HG02885 (cell line): ENCODE results near the gene SH3TC1.

Source experiments
- ATAC-seq: cut with Tn5 transposase; IDR thresholded peaks from one replicate; pipeline ENCODE4 v1.9.1; 2021; ENCODE audit warnings: mild to moderate bottlenecking; ENCODE audit not compliant: unreplicated experiment, poor library complexity

The SH3TC1 gene

DNA sequence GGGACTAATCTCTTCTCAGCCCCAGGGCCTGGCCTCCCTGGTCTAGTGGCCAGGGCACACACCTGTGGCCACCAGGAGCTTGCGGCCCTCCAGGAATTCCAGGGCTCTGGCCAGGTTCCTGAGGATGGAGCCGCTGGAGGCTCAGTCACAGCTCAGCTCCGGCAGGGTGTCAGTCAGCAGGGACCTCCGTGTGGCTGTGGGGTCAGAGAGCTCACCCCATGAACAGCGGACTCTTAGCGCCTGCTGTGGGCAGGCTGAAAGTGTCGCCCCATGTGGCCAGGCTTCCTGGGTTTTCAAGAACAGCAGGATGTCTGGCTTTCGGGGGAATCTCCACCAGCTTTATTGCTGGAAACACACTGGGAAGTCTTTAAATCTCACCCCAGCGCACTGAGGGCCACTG is 19.3 kb upstream of the SH3TC1 start:
- ATAC-seq, result no peak

DNA sequence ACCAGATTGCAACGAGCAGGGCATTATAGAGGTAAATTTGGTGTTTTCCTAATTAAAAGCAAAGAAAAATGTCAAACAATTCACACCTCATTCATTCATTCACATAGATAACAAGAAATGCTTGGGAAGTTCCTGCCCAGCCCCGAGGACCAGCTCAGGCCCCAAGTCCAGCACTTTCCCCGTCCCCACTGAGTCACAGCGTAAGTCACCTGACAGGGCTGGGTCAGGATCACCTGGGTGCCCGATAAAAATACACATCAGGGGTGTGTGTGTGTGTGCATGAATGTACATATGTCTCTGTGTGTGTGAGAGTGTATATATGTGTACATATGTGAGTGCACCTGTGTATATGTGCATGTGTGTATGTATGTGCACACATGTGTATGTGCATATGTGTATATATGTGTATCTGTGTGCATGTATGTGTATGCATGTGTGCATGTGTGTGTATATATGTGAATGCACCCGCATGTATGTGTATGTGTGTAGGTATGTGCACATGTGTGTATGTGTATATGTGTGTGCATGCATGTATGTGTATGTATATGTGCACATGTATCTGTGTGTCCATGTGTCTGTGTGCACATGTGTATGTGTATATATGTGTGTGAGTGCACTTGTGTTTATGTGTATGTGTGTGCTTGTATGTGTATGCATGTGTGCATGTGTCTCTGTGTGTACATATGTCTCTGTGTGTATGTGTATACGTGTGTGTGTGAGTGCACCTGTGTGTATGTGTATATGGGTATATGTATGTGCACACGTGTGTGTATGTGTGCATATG is 18.6 kb upstream of the SH3TC1 start:
- ATAC-seq, result no peak

DNA sequence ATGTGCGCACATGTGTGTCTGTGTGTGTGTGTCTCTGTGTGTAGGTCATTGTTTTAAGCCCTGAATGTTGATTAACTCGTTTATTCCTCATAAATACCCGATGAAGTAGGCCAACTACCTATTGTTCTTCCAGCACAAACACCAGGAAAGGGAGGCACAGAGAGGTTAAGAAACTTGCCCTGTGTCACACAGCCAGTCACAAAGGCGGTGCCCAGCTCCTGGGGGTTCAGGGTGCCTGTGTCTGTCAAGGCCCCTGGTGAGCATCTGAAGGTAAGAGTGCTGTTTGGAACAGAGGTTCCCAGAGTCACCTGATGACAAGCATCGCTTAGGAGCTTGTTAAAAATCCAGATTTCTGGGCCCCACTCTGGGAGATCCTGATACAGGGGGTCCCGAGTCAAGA is 18.0 kb upstream of the SH3TC1 start:
- ATAC-seq, result no peak

DNA sequence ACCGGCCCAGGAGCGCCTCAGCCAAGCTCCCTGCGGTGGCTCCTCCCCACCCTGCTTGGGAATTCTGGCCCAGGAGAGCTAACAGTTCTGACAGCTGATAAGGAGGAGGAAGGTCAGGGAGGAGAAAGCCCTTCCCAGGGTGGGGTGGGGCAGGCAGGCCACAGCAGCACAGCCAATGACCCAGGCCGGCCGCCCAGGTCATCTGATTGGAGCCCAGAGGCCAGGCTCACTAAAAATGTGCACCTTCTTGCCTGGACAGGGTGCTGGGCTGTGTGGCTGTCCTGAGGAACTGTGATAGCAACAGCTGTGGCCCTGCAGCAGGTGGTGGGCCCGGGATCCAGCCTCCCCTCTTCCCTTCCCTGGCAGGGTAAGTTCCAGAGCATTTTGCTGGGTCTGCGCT is 17.2 kb upstream of the SH3TC1 start:
- no peak for ATAC-seq

DNA sequence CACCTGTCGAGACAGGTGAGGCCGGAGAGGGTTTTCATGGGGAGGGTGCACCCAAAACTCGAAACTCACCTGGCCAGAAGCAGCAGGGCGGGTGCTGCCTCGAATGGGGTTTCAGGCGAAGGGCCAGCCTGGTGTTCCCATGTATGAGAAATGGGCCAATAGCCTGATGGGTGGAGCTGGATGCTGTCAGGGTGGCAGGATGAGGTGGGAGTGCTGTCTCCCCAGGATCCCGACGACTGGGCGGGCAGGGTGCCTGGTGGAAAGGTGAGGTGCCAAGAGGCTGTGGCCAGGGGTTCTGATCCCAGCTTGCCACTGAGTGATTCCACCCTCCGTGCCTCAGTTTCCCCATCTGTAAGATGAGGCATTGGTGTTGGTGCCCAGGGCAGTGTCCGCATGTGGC is 16.8 kb upstream of the SH3TC1 start:
- no peak for ATAC-seq

DNA sequence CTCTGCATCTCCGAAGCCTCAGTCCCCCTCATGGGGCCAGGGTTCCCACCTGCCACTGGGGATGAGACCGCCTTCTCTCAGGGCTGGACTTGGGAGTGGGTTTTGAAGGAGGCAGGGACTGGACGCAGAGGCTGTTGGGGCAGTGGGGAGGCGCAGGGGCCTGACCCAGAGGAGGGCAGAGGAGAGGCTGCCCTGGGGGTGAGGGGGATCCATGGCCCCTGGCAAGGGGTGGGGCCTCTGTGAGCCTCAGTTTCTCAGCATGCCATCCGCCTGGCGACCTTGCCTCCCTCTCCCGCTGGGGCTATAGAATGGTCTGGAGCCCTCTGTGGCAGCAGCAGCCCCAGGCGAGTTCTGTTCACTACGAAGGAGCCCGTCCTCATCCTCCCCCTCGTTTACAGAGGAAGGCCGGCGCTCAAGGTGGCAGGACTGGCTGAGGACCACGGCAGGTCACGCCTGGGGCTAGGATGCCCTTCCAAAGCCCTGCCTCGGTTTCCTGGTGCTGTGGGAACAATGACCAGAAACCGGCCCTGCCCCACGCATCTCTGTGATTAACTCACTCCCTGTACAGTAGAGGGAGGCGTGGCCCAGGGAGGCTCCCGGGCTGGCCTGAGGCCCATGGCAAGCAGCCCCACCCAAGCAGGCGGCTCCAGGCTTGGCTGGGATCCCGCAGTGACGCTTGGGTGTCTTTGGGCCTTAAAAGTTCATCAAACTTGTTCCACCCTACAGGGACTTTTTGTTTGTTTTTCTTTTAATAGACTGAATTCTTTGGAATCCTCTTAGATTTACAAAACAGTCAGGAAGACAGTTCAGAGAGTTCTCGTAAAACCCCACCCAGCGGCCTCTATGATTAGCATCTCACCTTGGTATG is 16.0 kb upstream of the SH3TC1 start:
- ATAC-seq, result no peak

DNA sequence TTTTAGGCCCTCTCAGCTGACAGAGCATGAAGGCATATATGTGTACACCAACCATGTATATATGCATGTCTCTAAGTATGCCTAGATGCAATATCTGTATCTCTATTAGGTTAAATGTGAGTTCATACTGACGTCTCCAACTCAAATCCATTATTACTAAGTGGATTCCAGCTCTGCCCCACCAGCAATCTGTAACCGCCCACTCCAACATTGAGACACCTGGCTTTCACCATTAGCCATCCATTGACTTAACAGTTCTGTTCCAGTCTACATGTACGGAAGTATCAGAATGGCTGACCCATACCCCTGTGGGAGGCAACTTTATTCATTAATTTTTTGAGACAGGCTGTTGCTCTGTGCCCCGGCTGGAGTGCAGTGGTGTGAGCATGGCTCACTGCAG is 15.0 kb upstream of the SH3TC1 start:
- no peak for ATAC-seq

DNA sequence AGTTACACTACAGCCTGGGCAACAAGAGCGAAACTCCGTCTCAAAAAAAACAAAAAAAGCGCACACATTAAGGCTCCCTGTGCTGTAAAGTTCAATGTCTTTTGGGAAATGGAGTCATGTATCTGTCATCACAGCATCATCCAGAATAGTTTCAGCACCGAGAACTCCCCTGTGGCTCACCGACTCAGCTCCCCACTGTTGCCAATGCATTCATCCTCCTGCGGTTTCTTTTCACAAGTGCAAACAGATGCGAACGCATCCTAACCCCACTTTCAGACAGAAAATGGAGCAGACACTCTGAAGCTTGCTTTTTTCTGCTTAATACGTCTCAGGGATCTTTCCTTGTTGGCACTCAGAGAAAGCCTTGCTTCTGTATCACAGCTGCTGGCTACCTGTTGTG is 13.8 kb upstream of the SH3TC1 start:
- ATAC-seq, result no peak

DNA sequence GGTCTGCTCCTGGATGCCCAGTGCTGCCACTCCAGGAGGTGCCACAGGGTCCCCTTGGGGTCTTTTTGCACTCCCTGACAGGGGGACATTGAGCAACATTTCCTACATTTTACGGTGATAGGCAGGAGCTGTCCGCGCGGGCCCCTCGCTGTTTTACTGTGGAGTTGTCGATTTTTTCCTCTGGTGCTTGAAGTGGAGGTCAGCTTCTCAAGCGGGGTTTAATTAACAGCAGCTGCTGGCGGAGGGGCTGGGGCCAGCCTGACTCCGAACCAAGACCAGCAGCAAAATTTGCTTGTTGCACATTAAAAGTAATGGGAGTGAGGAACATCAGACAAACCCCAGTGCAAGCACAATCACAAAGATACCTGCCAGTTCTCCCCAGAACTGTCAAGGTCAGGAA is 13.2 kb upstream of the SH3TC1 start:
- ATAC-seq, result no peak

DNA sequence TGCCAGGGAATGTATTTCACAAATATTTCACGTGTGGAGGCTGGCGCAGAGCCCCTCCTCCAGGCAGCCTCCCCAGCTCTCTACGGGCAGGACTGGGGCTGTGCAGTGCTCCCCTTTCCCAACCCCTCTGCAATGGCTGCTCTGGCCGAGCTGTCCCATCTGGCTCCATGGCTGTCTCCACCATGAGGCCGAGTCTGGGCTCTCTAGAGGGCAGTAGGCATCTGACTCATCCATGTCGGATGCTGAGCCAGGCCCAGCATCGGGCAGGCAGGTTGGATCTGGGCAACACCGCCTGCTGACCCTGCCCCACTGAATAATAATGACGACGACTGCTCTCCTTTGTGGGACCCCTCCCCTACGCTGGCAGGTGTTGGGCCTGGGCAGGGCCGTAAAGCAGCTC is 11.0 kb upstream of the SH3TC1 start:
- no peak for ATAC-seq

DNA sequence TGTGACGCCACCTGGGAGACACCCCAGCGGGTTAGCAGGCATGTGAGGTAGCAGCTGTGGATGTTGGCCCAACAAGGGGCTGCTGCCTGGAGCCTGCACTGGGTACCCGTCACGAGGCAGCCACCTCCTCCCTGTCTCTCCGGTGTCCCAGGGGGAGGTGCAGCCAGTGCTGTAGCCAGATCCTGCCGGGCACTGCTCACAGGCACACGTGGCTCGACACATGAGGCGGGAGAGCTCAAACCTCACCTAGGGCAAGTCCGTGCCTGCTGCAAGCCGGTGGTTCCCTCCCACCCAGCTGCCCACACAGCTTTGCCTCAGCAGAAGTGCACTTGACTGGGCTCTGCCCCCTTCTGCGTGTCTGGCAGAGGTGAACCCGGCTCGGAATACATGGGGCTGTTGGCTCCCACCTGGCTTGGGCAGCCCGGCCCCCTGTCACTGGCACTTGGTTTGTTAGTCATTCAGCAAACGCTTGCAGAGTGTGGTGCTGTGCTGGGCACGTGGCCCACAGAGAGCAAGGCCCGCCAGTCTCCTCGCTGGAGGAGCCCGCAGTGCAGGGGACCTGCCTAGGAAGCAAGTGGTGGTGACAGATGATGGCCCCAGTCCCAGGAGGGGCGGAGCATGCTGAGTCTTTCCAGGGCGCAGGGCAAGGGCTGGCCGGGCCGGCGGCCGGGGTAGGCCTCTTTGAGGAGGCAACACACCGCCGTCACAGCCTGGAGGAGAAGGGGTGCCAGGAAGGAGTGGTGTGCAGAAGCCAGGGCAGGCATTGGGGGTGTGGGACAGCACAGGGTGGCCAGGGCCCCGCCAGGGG is 10.1 kb upstream of the SH3TC1 start:
- ATAC-seq, result no peak

DNA sequence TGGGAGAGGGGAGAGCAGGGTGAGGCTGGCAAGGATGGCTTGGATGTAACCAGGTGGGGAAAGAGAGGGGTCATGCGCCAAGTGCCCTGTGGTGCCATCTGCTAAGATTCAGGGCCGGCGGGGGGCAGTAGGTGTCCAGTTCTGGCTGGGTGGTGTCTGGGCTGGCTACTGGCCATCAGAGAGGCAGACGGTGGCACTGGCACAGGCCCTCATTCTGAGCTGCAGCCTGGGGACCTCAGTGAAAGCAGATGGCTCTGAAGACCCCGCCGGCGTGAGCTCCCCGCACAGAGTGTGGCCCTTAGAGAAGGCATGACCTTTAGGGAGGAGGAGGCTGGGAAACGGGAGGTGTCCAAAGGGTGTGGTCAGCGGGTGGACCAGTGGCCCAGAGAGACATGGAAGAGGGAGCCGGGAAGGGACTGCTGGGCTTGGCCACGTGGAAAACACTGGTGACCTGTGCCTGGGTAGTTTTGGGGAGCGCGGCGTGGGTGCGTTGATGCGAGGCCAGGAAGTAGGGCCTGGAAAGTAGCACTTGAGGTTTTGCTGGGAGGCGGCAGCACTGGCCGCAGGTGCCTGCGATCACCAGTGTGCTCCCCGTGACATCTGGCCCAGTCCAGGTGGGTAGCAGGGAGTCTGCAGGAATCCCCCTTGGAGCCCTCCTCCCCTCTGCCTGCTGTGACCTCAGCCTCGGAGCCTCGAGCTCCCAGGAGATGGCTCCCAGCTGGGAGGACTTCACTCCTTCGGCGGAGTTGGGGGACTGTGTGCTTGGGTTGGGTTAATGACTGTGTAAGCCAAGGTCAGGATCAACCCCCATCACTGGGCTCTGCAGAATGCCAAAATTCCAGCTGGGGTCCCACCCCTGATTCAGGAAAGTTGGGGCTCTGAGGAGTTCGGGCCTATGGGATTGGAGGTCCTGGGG is 9.3 kb upstream of the SH3TC1 start:
- no peak for ATAC-seq

DNA sequence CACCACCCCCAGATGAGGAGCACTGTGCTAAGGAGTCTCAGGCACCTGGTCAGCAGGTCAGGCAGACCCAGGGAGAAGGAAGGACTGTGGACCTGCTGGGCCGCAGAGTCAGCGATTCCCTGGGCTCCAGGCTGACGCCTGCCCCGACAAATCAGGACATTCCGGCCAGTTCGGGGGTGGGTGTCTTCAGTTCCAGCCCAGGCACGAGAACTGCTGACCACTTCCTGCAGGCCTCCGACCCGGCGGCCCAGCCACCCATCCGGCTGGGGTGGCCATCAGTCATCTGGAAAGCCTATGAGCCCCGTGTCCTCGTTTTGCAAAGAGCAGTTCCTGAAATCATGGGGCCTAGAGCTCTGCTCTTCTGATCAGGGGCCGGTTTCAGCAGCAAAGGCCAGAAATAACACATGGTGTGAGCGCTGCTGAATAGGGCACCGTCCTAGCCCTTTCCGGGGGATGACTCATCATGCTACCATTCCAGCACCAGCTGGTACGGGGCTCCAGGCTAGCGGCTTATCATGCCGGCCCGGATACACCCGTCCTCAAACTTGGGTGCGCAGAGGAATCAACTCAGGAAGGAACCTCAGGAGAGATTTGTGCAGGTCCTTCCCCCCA is 7.8 kb upstream of the SH3TC1 start:
- peak; percentile 47 for ATAC-seq

DNA sequence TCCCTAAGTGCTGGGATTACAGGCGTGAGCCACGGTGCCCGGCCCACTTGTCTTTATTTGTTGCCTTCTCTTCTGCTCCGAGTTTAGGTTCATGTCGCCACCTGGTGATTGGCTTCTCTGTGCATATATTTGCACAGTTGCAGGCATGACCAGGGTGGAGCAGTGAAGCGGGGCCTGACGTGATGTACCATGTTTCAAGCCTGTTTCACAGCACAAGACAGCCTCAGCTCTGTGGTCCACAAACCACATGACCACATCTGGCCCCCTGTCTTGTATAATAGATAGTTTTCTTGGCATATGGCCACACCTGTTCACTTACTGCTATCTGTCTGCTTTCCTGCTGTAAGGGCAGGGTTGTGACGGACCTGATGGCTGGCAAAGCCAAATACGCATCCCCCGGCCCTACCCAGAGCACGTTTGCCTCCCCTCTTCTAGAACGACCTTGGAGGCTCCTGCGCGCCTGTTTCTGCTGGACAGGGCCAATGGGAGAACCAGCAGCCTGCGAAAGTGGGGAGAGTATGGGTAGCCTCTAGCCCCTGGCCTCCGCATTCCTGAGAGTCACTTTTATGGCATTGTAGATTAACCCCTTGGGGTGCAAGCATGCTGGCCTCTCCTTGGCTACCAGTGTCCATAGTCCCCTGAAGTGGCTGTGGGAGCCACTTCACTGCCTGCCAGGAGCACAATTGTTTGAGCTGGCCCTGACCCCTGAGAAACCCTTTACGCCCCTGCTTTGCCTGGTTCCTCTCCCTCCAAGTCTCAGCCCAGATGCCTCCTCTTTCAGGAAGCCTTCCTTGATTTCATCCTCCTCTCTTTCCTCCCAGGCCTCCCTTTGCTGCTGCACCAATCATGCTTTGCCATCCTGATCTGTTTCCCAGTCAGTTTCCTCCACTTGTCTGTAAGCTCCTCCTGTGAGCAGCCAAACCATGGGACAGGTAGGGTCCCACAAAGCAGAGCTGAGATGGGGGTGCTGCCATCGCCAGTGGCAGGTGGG is 6.0 kb upstream of the SH3TC1 start:
- ATAC-seq, result peak; percentile 83

DNA sequence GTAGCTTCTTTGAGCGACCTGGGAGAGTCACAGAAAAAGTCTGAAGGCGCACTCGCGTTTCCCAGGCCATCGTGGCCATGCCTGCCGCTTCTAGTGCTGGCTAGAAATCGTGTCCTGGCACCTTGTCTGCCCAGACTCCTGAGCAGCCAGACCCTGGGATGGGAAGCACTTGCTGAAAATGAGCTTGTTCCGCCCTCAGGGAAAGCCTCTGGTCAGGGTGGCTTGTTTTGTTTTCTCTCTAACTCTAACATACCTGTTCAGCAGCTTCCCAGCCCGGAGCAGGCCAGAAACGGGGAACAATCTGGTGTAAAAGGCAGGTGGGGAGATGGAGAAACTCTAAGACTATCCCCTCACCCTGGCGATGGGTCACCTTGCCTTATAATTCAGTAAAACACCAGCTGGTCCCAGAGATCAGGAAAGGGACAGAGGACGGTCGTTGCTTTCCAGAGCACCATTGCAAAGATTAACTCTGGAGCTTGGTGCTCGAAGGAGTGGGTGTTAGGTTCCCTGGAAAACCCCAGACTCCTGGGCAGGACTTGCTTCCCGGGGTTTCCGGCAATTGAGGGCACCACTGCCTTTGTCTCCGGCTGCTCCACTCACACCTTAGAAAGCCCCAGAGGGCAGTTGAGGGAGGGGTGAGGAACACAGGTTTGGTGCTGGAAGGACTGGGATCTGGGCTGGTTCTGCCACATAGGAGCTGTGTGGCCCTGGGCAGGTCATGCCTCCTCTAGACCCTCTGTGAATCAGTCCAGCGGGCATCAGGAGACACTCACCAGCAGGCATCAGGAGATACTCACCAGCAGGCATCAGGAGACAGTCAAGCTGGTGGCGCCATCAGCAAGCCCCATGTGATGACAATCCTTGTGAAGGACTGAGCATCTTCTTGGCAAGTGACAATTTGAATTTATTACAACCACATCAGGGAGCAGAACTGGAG is 4.5 kb upstream of the SH3TC1 start:
- no peak for ATAC-seq

DNA sequence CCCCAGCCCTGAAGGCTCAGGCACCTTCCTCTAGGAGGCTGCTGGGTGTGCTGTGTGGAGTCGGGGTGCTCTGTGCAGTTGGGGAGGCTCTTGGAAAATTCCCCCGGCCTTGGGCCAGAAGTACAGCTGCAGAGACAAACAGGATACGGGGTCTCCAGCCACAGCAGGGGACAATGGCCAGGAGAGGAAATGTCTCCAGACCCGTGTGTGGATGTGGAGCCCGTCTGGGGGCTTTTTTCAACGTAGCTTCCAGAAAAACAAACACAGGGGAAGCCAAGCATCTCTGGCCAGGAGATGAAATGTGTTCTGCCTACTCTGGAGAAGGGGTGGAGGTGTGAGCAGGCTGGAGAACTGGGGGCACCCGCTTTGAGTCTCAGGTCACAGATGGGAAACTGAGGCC is 3.7 kb upstream of the SH3TC1 start:
- ATAC-seq, result no peak

DNA sequence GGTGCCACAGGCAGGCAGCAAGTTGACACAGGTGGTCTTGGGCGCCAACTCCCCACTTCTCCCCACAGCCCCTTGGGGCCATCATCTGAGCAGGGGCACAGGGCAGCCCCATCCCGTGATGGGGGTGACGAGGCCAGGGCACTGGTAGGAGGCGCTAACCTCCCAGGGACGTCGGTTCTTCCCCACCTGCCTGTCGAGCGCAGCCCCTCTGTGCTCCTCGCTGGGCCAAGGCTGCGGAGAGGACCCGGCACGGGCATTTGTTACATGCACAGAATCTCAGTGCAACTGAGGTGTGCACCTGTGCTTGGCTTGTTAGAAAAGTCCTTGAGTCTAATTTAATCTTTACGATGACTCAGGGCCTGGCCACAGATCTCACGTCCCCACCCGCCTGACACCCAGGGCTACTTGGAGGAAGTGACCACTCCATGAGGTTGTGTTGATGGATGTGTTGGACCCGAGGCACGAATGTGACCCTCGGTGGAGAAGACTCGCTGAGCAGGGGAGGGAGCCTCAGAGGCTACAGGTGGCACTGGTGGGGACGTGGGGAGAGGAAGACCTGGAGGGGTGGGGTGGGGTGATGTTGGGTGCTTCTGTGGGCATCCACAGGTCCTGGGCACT is 3.1 kb upstream of the SH3TC1 start:
- ATAC-seq, result no peak
